Kidney glomerular epithelial cell (primary cell): ENCODE measurements around the gene MED27.

Source experiments
- DNase-seq: peaks from one replicate; lab custom pipeline; 2025; lab: John Stamatoyannopoulos, UW

The MED27 gene

GRCh38 chr9:131834721-131835120 is 244.9 kb downstream of the MED27 start:
- no peak for DNase-seq

- DNase-seq = no peak
Observed at GRCh38 chr9:131833906-131834305, 245.8 kb downstream of the MED27 start.

GRCh38 chr9:131833083-131833482 is 246.6 kb downstream of the MED27 start:
- no peak for DNase-seq

GRCh38 chr9:131831380-131832165 is 248.1 kb downstream of the MED27 start:
- DNase-seq = no peak

GRCh38 chr9:131827821-131828369 is 251.8 kb downstream of the MED27 start:
- no peak for DNase-seq

GRCh38 chr9:131826966-131827525 is 252.6 kb downstream of the MED27 start:
- no peak for DNase-seq

- DNase-seq = no peak
Observed at GRCh38 chr9:131826053-131826452, 253.6 kb downstream of the MED27 start.

- DNase-seq = no peak
Observed at GRCh38 chr9:131824953-131825495, 254.6 kb downstream of the MED27 start.

GRCh38 chr9:131824155-131824594 is 255.5 kb downstream of the MED27 start:
- no peak for DNase-seq

- no peak for DNase-seq
Observed at GRCh38 chr9:131823701-131824146, 255.9 kb downstream of the MED27 start.

- DNase-seq = no peak
Observed at GRCh38 chr9:131818089-131818488, 261.6 kb downstream of the MED27 start.

GRCh38 chr9:131817627-131818026 is 262.0 kb downstream of the MED27 start:
- no peak for DNase-seq

- no peak for DNase-seq
Observed at GRCh38 chr9:131817073-131817472, 262.6 kb downstream of the MED27 start.

GRCh38 chr9:131815970-131816873 is 263.4 kb downstream of the MED27 start:
- DNase-seq = no peak

GRCh38 chr9:131814707-131815106 is 265.0 kb downstream of the MED27 start:
- DNase-seq = no peak

- DNase-seq = no peak
Observed at GRCh38 chr9:131813116-131813515, 266.6 kb downstream of the MED27 start.

GRCh38 chr9:131812116-131812790 is 267.4 kb downstream of the MED27 start:
- no peak for DNase-seq

- DNase-seq = no peak
Observed at GRCh38 chr9:131811405-131811804, 268.3 kb downstream of the MED27 start.

GRCh38 chr9:131810351-131811170 is 269.1 kb downstream of the MED27 start:
- DNase-seq = no peak
